Subcutaneous abdominal adipose tissue (tissue), 5 donors: ENCODE measurements around the gene U2AF1.
"Not testable (repeated sequence)": the region's sequence is repeated elsewhere in the genome, so short reads cannot be mapped to it uniquely, and the experiment has no call there.

ENCODE experiments used
- H3K27ac ChIP-seq: one replicate; pipeline ENCODE4 v1.7.0; 2013; ENCODE audit warnings: low read depth, mild to moderate bottlenecking, inconsistent platforms, low read length, moderate library complexity
- H3K27me3 ChIP-seq, 5 donors: one replicate each; pipeline ENCODE4 v1.7.0; 2013; ENCODE audit warnings: low read length in 5 of 5, inconsistent platforms in 1 of 5; ENCODE audit not compliant: control insufficient read depth in 5 of 5, insufficient read depth in 4 of 5
- H3K36me3 ChIP-seq, 5 donors: one replicate each; pipeline ENCODE4 v1.7.0; 2013; ENCODE audit warnings: low read length in 5 of 5; ENCODE audit not compliant: control insufficient read depth in 5 of 5, insufficient read depth in 5 of 5
- H3K4me1 ChIP-seq, 5 donors: one replicate each; pipeline ENCODE4 v1.7.0; 2013; ENCODE audit warnings: low read length in 5 of 5, mild to moderate bottlenecking in 3 of 5, moderate library complexity in 1 of 5; ENCODE audit not compliant: control insufficient read depth in 5 of 5, insufficient read depth in 5 of 5
- H3K4me3 ChIP-seq, 5 donors: one replicate each; pipeline ENCODE4 v1.7.0; 2013; ENCODE audit warnings: low read length in 5 of 5, low read depth in 1 of 5
- H3K9ac ChIP-seq, 5 donors: one replicate each; pipeline ENCODE4 v1.7.0; 2013; ENCODE audit warnings: low read length in 5 of 5, mild to moderate bottlenecking in 4 of 5, moderate library complexity in 3 of 5
- H3K9me3 ChIP-seq, 5 donors: one replicate each; pipeline ENCODE4 v1.7.0; 2013; ENCODE audit warnings: low read length in 5 of 5; ENCODE audit not compliant: control insufficient read depth in 5 of 5
- donor health status: healthy.
- donor health status: healthy.
- donor health status: healthy.
- donor health status: healthy.
- donor health status: healthy.

The U2AF1 gene

DNA sequence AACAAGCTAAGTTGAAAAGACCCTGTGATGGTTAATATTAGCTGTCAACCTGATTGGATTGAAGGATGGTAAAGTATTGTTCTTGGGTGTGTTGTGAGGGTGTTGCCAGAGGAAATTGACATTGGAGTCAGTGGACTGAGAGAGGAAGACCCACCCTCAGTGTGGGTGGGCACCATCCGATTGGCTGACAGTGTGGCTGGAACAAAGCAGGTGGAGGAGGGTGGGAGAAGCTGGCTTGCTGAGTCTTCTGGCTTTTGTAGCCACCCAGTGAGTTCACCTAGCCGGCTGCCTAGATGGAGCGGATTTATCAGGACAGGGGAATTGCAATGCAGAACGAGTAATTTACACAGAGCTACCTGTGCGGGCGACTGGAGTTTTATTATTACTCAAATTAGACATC lies 7.1 kb upstream of the U2AF1 start:
- H3K27me3 ChIP-seq, H3K27ac ChIP-seq, H3K4me3 ChIP-seq, H3K9me3 ChIP-seq, H3K4me1 ChIP-seq, H3K9ac ChIP-seq, H3K36me3 ChIP-seq: not testable (repeated sequence)

DNA sequence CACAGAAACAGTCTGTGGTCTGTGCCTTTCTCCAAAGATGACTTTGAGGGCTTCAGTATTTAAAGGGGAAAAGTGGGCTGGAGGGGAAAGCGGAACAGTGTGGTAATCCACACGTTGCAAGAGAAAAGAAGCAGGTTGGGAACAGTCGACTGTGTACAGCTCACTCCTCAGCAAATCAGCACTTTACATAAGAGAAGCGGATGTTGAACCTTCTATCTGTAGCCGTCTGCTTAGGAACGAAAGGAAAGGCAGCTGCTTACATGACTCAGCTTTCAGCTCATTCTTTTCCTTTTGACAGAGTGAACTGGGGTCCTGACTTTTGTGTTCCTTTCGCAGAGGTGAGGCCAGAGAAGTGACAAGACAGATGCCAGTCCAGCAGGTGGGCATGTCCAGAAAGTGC lies 1.6 kb upstream of the U2AF1 start:
- not testable (repeated sequence) for H3K27me3 ChIP-seq, H3K27ac ChIP-seq, H3K4me1 ChIP-seq, H3K9me3 ChIP-seq, H3K36me3 ChIP-seq, H3K4me3 ChIP-seq, H3K9ac ChIP-seq

DNA sequence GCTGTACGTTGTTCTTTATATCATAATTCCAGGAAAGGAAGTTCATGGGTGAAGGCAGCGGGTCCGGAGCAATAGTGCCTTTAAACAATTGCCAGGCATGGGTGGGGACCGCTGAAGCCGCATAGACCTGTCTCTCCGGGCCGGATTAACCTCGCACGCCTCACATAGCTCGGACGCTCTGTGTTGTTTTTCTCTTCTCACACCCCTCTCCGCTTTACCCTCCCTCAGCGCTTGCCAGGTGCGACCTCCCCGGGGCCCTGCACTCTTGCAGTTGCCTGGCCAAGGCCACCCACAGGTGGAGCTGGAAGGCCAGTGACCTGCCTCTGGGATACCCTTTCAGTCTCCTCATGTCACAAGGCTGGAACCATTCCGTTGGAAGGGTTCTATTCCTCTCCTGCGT lies 807 bp upstream of the U2AF1 start:
- not testable (repeated sequence) for H3K9me3 ChIP-seq, H3K27me3 ChIP-seq, H3K4me1 ChIP-seq, H3K9ac ChIP-seq, H3K4me3 ChIP-seq, H3K36me3 ChIP-seq, H3K27ac ChIP-seq

DNA sequence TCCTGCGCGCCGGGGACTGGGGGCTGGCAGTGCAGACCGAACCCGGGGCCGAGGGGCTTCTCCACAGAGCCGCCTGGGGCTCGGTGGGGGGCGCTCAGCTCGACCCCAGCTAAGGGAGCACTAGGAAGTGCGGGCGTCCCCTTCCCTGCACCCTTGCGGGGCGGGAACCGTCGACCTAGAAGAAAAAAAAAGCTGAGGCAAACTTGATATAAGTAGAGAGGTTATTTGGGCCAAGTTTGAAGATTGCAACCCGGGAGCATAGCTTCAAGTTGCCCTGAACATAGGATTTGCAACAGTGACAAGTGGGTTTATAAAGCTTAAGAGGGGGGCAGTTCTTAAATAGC lies 396 bp upstream of the U2AF1 start:
- H3K4me1 ChIP-seq, H3K9me3 ChIP-seq, H3K4me3 ChIP-seq, H3K9ac ChIP-seq, H3K27me3 ChIP-seq, H3K36me3 ChIP-seq, H3K27ac ChIP-seq: not testable (repeated sequence)

DNA sequence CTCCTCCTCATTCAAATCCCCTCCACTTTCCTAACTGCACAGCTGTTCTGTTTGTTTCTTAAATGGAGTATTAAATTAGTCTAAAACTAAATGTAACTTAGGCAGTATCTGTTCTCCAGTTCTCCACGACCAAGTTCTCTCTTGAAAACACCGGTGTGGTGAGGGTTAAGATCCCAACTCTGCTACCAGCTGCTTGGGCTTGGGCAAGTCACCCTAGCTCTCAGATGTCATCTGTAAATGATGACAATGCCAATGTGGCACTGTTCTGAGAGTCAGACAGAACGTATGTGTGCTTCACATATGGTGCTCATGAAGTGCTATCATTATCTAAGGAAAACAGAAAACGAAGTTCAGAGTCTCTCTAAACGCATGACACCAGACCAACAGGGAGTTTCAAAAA lies 2.7 kb downstream of the U2AF1 start:
- H3K4me3 ChIP-seq, H3K9ac ChIP-seq, H3K4me1 ChIP-seq, H3K27me3 ChIP-seq, H3K9me3 ChIP-seq, H3K27ac ChIP-seq, H3K36me3 ChIP-seq: not testable (repeated sequence)

DNA sequence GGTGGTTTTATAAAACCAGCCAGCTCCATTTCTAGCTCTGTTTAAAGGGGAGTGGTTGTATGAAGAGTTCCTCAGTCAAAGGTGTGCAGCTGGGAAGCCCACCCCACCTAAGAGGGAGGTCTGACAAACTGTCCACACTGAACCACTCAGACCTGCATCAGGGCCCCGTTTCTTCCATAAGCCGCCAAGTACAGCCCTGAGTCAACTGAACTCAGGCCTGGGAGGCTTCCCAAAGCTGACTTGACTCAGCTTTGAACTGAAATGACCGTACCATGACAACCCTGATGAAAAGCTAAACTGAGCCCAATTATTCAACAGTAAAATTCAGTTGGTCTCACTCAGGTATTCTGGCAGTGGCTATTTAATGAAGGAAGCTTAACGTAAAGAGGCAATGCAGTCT lies 5.1 kb downstream of the U2AF1 start:
- H3K36me3 ChIP-seq, H3K9ac ChIP-seq, H3K4me3 ChIP-seq, H3K4me1 ChIP-seq, H3K27ac ChIP-seq, H3K9me3 ChIP-seq, H3K27me3 ChIP-seq: not testable (repeated sequence)

DNA sequence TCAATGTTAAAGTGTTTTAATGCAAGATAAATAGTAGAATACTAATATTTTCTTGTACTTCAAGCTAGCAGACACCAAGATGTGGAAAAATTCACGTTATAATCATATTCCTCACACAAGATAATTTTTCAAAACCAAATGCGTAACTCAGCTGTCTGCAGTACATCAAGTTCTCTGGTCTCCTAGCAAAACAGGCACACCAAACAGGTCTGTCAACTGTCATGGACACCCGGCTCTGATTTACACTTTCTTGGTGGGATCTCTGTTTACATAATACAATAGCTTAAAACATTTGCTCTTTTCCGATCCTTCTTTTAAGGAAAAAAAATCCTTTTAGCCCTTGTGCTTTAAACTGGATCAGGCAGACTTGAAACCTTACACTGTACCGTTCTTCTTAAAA lies 5.7 kb downstream of the U2AF1 start:
- not testable (repeated sequence) for H3K36me3 ChIP-seq, H3K9me3 ChIP-seq, H3K27me3 ChIP-seq, H3K4me1 ChIP-seq, H3K27ac ChIP-seq, H3K4me3 ChIP-seq, H3K9ac ChIP-seq

DNA sequence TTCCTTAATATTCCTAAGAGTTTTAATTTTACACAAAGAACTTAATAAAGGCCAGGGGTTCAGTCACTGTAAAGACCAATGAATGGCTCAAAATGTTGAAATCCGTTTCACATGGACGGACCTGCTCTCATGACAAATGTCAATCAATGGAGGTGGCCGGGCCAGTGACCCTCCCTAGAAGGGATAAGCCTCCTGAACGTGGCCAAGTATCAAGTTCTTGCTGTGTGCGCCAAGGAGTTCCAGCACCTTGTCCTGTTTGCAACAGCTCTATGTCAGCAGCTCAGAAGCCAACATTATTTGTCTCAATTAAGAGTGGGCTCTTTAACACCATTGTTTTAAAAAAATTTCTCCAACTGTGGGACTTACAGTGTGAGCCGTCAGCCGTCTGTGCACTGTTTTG lies 6.4 kb downstream of the U2AF1 start:
- H3K9ac ChIP-seq, H3K27me3 ChIP-seq, H3K36me3 ChIP-seq, H3K4me1 ChIP-seq, H3K9me3 ChIP-seq, H3K4me3 ChIP-seq, H3K27ac ChIP-seq: not testable (repeated sequence)

DNA sequence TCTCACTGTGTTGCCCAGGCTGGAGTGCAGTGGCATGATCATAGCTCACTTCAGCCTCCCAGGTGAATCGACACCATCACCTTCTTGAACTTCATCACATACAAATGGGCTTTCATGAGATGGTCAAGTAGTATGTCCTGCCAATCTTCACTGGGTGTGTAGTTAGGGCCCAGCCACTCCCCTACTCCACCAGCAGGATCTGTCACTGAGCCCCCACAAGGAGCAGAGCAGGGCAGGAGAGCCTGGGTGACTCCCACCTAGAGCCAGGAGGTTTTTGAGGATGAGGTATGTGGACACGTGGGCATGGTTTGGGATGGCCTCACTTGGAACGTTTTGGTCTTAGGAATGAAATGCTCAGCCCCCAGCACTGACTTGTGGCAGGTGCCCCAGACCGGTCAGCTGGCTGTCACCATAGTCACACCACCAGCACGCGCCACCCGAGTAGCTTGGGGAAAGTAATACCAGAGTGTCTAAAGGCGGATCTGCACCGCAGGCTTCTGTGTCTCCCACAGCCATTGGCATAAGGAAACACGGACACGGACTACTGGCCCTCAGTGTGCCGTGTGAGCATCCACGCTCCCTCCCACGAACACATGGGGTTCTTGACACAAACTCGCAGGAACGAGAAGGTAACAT lies 15.3 kb downstream of the U2AF1 start:
- not testable (repeated sequence) for H3K27me3 ChIP-seq, H3K36me3 ChIP-seq, H3K4me1 ChIP-seq

DNA sequence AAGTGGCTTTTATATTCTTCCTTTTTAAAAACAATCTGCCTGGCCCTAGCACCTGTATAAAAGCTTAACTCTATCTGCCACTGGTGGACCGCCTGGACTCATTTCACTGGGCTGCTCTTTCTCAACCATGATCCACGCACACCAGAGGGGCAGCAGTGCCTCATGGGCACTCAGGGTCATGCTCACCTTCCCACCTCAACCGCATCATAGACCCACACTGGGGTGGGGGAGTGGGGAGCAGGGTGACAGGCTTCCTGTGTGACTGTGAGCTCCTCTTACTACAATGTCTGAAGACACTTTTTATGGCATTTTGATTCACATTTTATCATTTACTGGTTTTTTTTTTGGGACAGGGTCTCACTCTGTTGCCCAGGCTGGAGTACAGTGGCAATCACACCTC lies 16.4 kb downstream of the U2AF1 start:
- H3K27me3 ChIP-seq, H3K4me3 ChIP-seq, H3K9ac ChIP-seq, H3K4me1 ChIP-seq, H3K27ac ChIP-seq, H3K36me3 ChIP-seq, H3K9me3 ChIP-seq: not testable (repeated sequence)

More for the DNA sequence above, 15.3 kb downstream of the U2AF1 start:
- not testable (repeated sequence) for H3K4me3 ChIP-seq, H3K9me3 ChIP-seq, H3K9ac ChIP-seq, H3K27ac ChIP-seq

DNA sequence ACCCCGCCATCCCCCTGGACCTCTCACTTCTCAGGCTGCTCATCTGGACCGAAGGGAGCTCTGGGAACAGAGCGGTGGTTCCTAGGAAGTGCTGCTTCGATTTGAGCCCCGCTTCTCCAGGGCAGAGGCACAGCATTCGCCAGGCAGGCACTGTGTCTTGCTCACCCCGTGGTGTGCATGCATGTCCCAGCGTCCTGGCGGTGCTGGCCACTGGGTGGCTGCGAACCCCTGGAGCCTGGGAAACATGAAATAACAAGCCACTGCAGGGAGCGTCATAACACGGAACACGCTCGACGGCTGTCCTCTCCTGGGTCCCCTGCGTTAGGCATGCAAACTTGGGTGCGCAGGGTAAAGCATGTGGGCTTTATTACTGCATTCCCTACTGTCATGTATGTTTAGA lies 17.9 kb downstream of the U2AF1 start:
- not testable (repeated sequence) for H3K36me3 ChIP-seq, H3K4me3 ChIP-seq, H3K27me3 ChIP-seq, H3K27ac ChIP-seq, H3K9me3 ChIP-seq, H3K4me1 ChIP-seq, H3K9ac ChIP-seq
